Activated naive CD8-positive, alpha-beta T cell treated with anti-CD3 and anti-CD28 coated beads, Interleukin-2, amount 50 U/mL, for 16 hours (primary cell): Measurements from ENCODE around the gene RNF123.

Source experiments
- DNase-seq: peaks from one replicate; pipeline ENCODE4 v3.0.0-alpha.2; 2020; ENCODE audit warnings: low read depth, low spot score

RNF123 gene

GRCh38 chr3:49750056-49750455, 60.7 kb downstream of the RNF123 start:
- no peak for DNase-seq

- no peak for DNase-seq
Measured at GRCh38 chr3:49751501-49751900, 62.1 kb downstream of the RNF123 start.

- no peak for DNase-seq
Measured at GRCh38 chr3:49754536-49754935, 65.2 kb downstream of the RNF123 start.

GRCh38 chr3:49756036-49756435, 66.7 kb downstream of the RNF123 start:
- no peak for DNase-seq

- DNase-seq = no peak
Measured at GRCh38 chr3:49757197-49757596, 67.8 kb downstream of the RNF123 start.

- DNase-seq = no peak
Measured at GRCh38 chr3:49759226-49759625, 69.9 kb downstream of the RNF123 start.

GRCh38 chr3:49761661-49762060, 72.3 kb downstream of the RNF123 start:
- no peak for DNase-seq

- DNase-seq = no peak
Measured at GRCh38 chr3:49763981-49764380, 74.6 kb downstream of the RNF123 start.

- DNase-seq = no peak
Measured at GRCh38 chr3:49769286-49769915, 80.0 kb downstream of the RNF123 start.

- no peak for DNase-seq
Measured at GRCh38 chr3:49769926-49770325, 80.6 kb downstream of the RNF123 start.
